ENCODE measurements around the gene VCL.

Gene VCL

DNA sequence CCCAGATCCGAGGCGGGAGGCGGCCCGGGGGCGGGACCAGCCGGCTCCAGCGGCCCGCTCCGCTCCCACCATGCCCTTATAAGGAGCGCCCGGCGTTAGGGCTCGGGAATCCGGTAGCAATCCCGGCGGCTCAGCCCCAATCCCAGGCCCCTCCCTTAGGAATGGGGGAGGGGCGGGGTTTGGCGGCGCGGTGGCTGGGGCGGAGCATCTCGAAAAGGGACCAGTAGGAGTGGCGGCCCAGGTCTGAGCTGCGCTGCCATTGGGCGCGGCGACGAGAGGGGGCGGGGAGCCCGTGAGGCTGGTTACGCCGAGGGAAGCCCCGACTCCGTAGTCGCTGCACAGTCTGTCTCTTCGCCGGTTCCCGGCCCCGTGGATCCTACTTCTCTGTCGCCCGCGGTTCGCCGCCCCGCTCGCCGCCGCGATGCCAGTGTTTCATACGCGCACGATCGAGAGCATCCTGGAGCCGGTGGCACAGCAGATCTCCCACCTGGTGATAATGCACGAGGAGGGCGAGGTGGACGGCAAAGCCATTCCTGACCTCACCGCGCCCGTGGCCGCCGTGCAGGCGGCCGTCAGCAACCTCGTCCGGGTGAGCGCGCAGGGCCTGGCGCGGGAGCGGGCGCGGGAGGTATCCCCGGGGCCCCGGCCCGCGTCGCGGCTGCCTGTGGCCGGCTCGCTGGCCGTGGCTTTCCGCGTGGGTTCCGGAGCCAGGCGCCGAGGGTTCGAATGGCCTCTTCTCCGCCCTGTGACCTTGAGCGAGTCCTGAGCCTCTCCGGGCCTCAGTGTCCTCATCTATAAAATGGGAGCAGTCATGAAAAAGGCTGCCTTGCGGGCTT lies at the start of gene VCL:
Gene VCL, plus strand, starts transcription at position 330 of the 836 bp plus-strand sequence. Its CDS starts 92 bp downstream, at position 422.
- peaks cover 65 to 82% of the 10 kb centered on the region in 2 experiments for H3K4me1 ChIP-seq (ENCODE audit: control insufficient read depth in 1 of 2, insufficient read depth in 1 of 2, low read depth in 1 of 2, low read length in 1 of 2)
- H3K27me3 ChIP-seq: no peaks in the 10 kb centered on the region
- H3K27ac ChIP-seq: peak within 1 kb of the TSS; percentile 93
- no peaks in the 10 kb centered on the region for H3K36me3 ChIP-seq
- no peaks in the 10 kb centered on the region for H3K9me3 ChIP-seq
- peak within 1 kb of the TSS; percentile 88 to 99 for H3K4me3 ChIP-seq (ENCODE audit: low read depth in 1 of 2, low read length in 1 of 2)
- no peak for TF ChIP-seq CTCF (IDR thresholded peaks at IDR 0.05)

DNA sequence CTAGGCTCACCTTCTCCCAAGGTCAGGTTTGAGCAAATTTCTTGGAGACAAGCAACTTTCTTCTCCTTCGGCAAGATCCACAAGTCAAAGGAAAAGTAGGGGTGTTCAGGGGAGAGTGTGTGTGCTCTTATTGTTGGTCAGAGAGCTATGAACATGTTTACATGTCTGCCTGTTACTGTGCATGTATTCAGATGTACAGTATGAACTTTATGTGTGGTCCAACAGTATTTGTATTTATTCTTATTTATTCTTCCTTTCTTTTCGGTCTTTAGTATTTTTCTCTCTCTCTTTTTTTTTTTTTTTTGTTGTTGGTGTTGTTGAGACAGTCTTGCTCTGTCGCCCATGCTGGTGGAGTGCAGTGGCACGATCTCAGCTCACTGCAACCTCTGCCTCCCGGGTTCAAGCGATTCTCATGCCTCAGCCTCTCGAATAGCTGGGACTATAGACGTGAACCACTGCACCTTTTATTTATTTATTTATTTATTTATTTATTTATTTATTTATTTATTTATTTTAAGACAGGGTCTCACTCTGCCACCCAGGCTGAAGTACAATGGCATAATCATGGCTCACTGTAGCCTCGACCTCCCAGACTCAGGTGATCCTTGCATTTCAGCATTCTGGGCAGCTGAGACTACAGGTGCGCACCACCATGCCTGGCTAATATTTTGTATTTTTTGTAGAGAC lies 48.8 kb upstream of the VCL start:
- H3K27me3 ChIP-seq: no peaks in the 10 kb centered on the region
- H3K9me3 ChIP-seq: no peaks in the 10 kb centered on the region
- H3K4me3 ChIP-seq (ENCODE audit: low read depth in 1 of 2, low read length in 1 of 2): no peak overlapping the region
- H3K36me3 ChIP-seq: no peaks in the 10 kb centered on the region
- TF ChIP-seq CTCF (IDR thresholded peaks at IDR 0.05): no peak
- H3K4me1 ChIP-seq (ENCODE audit: control insufficient read depth in 1 of 2, insufficient read depth in 1 of 2, low read depth in 1 of 2, low read length in 1 of 2): peaks cover 14 to 18% of the 10 kb centered on the region in 2 experiments
- H3K27ac ChIP-seq: no peak overlapping the region

DNA sequence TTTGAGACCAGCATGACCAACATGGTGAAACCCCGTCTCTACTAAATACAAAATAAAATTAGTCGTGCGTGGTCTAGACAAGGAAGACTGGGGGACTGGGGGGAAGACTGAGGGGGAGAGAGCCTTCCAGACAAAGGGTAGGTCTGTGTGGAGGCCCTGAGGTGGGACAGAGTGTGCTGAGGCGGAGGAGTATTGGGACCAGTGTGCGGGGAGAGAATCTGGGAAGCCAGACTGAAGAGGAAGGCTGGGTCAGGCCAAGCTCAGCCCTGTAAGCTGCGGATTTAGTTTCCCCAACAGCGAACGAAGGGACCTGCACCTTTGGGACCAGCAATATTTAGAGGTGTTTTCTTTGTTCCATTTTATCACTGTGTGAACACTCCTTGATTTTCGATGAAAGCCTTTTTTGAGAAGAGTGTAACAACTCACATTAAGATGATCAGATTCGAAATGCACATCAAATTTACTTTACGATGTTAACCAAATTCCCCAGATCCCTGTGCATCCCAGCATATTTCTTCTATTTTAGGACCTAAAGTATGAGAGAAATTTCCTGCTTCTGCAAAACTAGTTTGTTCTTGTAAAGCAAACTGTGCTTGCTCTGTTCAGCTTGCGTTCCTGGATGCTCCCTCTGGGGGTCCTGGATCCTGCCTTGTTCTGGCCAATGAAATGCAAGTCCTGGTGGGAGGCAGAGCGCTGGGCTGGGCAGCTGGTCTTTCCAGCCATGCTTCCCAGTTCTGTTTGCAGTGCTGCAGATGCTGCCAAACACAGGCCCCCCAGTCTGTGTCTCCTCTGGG lies 47.6 kb upstream of the VCL start:
- no peak for TF ChIP-seq CTCF (IDR thresholded peaks at IDR 0.05)
- Histone ChIP-seq H3K4me1 (ENCODE audit: control insufficient read depth in 1 of 2, insufficient read depth in 1 of 2, low read depth in 1 of 2, low read length in 1 of 2) (peaks cover 21 to 27% of the 10 kb centered on the region in 2 experiments), H3K9me3 (no peaks in the 10 kb centered on the region), H3K4me3 (ENCODE audit: low read depth in 1 of 2, low read length in 1 of 2) (no peak overlapping the region), H3K36me3 (no peaks in the 10 kb centered on the region), H3K27ac (no peak overlapping the region), H3K27me3 (no peaks in the 10 kb centered on the region)

DNA sequence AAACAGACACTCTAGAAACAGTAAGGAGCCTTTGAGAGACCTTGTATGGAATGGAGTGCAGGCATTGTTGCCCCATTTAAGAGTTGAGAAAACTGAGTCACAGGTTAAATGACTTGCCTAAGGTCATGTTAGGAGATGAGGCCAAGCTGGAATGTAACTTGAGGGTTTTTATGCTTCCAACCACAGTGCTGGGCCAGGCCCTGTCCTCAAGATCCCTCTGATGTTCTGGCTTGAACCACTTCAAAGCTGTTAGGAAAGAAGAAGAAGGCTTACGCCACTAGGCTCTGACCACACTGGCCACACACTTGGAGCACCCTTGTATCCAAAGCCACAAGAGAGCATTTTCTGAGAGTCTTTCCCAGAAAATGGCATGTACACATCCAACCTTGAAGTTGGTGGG lies 44.3 kb upstream of the VCL start:
- H3K36me3 ChIP-seq: no peaks in the 10 kb centered on the region
- no peak for TF ChIP-seq CTCF (IDR thresholded peaks at IDR 0.05)
- peak overlapping the region in 1 of 2 experiments; percentile 28 for H3K4me3 ChIP-seq (ENCODE audit: low read depth in 1 of 2, low read length in 1 of 2)
- H3K9me3 ChIP-seq: no peaks in the 10 kb centered on the region
- H3K27me3 ChIP-seq: no peaks in the 10 kb centered on the region
- H3K4me1 ChIP-seq (ENCODE audit: control insufficient read depth in 1 of 2, insufficient read depth in 1 of 2, low read depth in 1 of 2, low read length in 1 of 2): peaks cover 50 to 56% of the 10 kb centered on the region in 2 experiments
- H3K27ac ChIP-seq: peak overlapping the region; percentile 60

DNA sequence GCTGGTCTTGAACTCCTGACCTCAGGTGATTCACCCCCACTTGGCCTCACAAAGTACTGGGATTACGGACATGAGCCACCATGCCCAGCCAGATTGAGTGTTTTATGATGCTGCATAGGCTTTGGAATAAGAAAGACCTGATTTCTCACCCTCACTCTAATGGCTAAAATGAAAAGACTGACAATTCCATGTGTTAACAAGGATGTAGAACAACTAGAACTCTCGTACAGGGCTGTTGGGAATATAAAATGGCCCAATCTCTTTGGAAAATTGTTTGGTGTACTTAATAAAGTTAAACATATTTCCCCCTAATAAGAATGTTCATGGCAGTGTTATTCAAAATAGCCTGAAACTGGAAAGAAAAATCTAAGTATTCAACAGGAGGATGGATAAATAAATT lies 43.2 kb upstream of the VCL start:
- Histone ChIP-seq H3K36me3 (no peaks in the 10 kb centered on the region), H3K27me3 (no peaks in the 10 kb centered on the region), H3K9me3 (no peaks in the 10 kb centered on the region), H3K27ac (no peak overlapping the region), H3K4me3 (ENCODE audit: low read depth in 1 of 2, low read length in 1 of 2) (no peak overlapping the region), H3K4me1 (ENCODE audit: control insufficient read depth in 1 of 2, insufficient read depth in 1 of 2, low read depth in 1 of 2, low read length in 1 of 2) (peaks cover 60 to 67% of the 10 kb centered on the region in 2 experiments)
- TF ChIP-seq CTCF (IDR thresholded peaks at IDR 0.05): no peak

Data from neutrophil (primary cell).